GM21381 (cell line): ENCODE measurements around the gene ARHGAP28.
"Not testable (repeated sequence)": the region's sequence is repeated elsewhere in the genome, so short reads cannot be mapped to it uniquely, and the experiment has no call there.

ENCODE experiments used
- ATAC-seq: cut with Tn5 transposase; IDR thresholded peaks from one replicate; pipeline ENCODE4 v1.9.1; 2021; ENCODE audit warnings: mild to moderate bottlenecking, moderate library complexity; ENCODE audit not compliant: unreplicated experiment

Gene ARHGAP28

DNA sequence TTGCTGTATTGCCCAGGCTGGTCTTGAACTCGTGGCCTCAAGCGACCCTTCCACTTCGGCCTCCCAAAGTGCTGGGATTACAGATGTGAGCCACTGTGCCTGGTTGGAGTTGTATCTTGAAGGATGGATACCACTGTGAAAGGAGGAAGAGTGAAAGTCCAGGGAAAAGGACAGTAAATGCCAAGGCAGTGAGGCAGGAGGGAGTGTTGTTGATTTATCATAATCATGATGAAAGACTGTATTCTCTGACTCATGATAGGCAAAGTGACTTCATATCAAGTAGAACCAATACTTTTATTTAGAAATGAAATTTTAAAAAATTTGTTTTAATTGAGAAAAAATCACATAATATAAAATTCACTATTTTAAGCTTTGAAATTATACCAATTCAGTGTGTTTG is 162.3 kb downstream of the ARHGAP28 start:
- ATAC-seq = no peak

GRCh38 chr18:6901286-6901926 is 171.9 kb downstream of the ARHGAP28 start:
- no peak for ATAC-seq

GRCh38 chr18:6917072-6917471 is 187.6 kb downstream of the ARHGAP28 start:
- no peak for ATAC-seq

DNA sequence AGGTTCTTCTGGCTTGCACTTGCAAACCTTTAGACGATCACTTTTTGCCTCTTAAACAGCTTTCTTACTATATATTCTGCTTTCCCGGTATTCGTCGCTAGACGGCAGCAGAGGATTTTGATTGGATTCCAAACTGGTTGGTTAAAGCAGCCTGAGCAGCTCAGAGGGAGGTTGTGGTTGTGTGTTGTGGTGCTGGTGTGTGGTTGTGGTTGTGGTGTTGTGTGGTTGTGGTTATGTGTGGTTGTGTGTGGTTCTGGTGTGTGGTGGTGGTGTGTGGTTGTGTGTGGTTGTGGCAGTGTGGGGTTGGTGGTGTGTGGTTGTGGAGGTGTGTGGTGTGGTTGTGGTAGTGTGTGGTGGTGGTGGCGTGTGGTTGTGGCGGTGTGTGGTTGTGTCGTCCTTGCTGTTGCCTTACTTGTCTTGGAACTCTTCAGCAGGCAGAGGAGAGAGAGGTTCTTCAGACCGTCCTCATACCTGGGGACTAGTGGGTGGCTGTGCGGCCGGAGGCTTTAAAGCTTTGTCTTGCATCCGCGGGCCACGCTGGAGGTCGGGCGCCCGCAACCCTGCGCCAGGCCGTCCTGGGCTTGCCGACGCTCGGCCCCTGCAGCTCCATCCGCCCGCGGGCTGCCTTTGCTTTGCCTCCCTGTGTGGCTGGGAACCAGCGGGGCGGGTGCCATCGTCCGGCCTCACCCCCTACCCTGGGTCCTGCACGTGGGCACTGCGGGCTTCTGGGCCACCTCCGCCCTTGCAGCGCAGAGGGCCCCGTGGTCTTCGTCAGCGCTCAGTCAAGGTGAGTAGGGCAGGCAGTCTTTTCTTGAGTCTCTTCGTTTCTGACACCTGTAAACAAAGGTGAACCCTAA is 190.8 kb downstream of the ARHGAP28 start:
- ATAC-seq = no peak

GRCh38 chr18:6921571-6921970 is 192.1 kb downstream of the ARHGAP28 start:
- ATAC-seq = no peak

DNA sequence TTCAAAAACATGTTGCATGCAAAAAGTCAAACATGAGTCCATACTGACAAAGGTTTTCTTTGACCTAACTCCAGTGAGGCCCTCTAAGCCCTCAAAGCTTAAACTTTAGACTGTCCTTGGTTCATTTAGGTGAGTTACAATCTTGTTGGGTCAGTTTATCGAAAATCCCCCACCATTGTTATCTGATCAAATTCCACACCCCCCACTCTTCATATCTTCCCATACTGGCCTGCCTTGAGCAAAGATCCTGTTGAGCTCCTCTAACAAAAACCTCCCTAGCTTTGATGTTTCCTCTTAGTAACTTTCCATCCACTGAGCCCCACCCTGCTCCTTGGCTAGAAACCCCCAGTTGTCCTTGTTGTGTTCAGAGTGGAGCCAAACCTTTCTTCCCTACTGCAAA is 193.7 kb downstream of the ARHGAP28 start:
- ATAC-seq = no peak

- no peak for ATAC-seq
These were observed 197.6 kb downstream of the ARHGAP28 start for GRCh38 chr18:6927153-6927552.

DNA sequence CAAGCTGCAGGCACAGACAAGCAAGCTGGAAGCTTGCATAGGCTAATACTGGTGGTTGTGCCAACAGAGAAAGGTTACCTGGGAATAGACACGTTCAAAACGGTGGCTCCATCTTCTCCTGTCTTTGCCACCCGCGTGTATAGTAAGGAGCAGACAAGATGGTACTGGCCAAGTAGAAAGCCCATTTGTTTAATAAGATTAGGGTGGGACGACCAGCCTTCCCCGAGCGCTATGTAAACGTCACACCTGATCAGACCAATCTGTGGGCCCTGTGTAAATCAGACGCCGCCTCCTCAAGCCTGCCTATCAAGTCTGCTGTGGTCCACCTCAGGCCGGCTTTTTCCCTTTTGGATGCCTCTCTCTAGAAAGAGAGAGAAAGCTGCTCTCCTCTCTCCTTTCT is 198.8 kb downstream of the ARHGAP28 start:
- ATAC-seq = no peak

DNA sequence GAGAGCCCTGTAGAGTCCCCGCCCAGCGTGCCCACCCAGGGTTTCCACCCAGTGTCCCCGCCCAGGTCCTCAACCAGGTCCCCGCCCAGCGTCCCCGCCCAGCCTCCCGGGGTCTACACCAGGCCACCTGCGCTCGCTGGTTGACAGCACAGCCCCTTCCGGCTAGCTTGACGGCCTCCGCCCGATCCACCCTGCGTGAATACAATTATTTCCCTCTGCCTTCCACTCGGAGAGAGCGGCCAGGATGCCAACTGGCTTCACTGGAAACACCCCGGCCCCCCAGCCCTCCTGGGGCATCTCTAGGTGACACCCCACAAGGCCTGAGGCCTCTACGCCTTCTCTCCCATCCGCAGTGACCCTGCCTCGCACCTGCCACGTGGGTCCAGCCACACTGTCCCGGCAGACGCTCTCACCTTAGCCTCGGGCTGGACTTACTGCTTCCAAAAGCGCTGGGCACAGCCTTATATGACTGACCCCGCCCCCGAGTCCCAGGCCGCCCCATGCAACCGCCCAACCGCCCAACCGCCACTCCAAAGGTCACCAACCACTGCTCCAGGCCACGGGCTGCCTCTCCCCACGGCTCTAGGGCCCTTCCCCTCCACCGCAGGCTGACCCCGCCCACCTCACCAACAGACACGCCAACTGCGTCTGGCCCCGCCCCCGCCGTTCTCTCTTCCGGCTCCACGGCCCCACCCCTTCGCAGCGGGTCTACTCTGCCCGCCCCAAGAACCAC is 200.0 kb downstream of the ARHGAP28 start:
- ATAC-seq = no peak

- no peak for ATAC-seq
These were observed 205.3 kb downstream of the ARHGAP28 start for GRCh38 chr18:6934859-6935258.

DNA sequence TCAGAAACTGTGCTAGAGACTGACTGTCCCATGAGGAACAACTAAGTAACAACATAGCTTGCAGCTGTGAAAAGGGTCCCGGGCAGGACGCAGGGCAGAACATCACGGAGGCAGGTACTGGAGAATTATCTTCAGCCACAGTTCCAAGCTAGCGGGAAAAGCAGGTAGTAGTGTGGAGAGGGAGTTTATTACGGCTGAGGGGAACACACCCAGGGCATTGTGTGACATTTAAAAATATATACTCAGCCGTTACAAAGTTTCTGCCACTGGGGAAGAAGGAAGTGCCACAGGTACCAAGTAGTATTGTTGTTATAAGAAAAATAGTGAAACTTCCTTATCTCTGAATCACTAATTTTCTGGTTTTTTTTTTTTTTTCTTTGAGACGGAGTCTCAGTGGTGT is 208.5 kb downstream of the ARHGAP28 start:
- no peak for ATAC-seq

GRCh38 chr18:6938403-6938802 is 208.9 kb downstream of the ARHGAP28 start:
- not testable (repeated sequence) for ATAC-seq

DNA sequence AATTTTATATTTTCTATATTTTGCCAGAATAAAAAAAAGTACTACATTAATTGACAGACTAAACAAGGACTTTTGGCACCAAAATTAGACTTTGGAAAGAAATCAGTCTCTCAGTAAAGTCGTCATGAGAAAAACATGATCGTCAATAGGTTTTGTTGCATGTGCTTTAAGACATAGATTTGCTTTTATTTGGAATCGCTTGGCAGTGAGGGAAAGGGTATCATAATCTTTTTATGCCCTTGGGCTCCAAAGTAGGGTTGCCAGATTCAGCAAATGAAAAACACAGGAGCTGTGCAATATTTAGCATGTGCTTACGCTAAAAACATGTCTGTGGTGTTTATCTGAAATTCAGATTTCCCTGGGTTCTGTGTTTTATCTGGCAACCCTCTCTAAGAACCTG is 210.5 kb downstream of the ARHGAP28 start:
- no peak for ATAC-seq

DNA sequence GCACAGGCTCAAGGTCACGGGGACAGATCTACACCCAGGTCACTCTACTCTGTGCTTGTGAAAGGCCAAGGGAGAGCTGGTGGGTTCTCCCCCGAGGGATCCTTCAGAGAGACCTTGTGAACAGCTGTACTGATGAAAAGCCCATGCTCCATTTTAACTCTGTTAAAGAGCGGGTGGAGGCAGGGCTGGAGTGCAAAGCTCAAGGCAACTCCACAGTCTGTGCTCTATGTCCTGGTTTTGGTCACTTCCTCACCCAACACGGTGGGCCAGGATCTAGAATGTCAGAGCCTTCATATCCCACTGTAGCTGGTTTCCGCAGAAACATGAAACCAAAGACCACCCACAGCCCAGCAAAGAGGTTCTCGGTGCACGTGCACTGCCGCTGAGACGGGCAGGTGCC is 210.9 kb downstream of the ARHGAP28 start:
- ATAC-seq = no peak

DNA sequence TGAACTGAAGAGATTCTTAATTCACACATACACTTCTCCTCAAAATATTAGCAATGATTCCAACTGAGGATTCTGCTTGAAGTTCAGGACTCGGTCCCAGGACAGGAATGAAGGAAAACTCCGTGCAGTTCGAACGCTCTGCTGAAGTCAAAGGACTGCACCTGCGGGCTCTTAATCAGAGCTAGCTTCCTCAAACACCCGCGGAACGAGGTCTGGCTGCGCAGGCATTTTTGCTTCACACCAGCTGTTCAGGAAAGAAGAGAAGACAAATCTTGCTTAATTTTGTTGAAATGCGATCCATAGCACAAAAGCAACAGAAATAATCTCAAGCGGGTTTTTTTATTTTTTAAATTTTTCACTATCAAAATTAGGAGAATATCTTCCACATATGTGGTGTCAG is 212.5 kb downstream of the ARHGAP28 start:
- no peak for ATAC-seq

DNA sequence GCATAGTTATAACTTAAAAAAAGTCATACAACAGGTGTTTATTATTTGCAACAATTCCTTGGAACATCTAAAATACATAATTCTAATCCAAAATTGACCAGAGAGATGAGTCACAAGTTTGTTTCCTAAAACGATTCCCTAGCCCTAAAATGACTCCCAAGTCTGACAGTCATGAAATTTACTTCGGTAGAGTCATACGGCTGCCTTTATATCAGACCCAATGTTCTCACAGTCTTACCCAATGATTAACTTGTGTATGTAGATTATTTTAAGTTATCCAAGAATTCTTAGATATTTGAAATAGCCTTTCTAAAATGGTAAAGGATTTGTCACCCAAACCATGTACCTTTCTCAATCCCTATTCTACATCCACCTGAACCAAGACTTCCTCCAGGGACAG is 213.2 kb downstream of the ARHGAP28 start:
- no peak for ATAC-seq

DNA sequence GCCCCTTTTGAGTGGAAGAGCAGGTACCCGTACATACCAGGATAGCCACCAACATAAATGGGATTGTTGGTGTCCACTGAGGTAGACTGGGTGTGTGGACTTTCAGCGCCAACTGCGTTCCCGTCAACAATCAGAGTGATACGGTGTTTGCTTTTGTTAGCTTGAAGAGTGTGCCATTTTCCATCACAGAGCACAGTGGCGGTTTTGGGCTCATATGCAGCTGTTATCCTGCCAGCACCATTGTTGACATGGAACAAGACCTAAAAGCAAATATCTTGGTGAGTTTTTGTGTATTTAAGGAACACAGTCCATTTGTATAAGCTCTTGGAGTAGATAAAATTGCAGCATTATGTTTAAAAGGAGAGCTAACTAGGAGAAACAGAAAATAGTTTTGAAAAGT is 213.6 kb downstream of the ARHGAP28 start:
- no peak for ATAC-seq

- ATAC-seq = no peak
These were observed 218.0 kb downstream of the ARHGAP28 start for GRCh38 chr18:6947338-6948030.

DNA sequence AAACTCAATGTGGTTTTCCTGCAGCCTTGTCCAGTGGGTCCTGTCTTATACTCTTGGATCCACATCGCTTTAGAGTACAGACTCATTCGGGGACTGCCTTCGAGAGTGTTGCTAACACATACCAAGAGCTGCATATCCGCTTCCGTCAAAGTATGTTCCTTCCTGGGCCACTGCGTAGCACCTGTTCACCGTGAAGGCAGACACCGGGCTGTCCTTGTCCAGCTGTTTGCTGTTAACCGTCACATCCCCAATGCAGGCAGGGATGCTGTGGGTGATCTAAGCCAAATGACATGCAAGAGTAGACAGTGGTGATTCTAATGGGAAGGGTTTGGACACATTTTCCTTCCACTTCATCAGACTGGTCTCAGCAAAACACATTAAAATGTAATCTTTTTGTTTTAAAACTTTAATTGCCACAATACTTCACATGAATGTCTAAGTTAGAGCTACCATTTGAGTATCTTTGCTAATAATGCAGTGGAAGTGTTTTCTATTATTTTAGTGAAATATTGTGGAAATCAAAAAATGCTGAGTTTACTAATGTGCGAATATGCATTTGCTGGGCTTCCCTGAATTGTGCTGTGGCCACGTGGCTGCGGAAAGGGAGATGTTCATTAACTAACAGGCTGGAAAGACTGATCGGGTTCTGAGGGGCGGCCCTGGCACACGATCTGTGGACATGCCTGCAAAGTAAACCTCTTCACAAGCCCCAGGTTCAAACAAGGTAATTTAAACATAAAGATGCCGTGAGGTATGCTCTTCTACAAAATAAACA is 219.0 kb downstream of the ARHGAP28 start:
- ATAC-seq = no peak

DNA sequence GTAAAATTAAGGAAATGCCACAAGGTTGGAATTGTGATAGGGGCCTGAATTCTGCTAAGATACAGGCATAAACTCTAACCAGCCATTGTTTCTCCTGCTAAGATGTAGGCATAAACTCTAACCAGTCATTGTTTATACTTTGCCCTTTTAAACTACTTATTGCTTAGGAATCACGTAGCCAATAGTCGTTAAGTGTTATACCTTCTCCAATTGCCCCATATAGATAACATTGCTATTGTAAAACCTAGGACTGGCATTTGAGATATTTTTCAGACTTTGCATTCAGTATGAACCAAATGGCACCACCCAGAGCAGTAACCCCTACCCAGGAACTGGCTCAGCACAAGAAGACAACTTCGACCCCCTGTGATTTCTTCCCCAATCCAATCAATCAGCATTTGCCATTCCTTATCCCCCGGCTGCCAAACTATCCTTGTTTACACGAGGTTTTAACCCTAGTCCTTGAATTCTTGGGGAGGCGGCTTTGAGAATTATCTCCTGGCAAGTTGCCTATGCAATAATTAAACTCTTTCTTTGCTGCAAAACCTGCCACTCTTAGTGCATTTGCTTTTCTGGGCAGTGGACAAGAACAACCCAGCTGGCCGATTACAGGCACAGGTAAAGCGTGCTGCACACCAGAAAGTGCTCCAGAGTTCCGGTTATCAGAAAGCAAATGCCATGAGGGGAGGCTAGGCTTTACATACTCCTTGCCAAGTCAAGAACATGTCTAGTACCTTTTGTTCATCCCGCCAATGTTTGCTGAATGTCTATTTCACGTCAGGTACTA is 220.5 kb downstream of the ARHGAP28 start:
- ATAC-seq = no peak
